GM12874 (cell line): ENCODE measurements around the gene C19orf12.
A peak's percentile ranks its signal among the peaks of the same experiment; 100 is the strongest.

Source experiments
- CTCF ChIP-seq: IDR thresholded peaks from 2 replicates; pipeline ENCODE4 v1.5.1; 2011; ENCODE audit warnings: low read depth, mild to moderate bottlenecking, control low read depth, low read length, moderate library complexity; ENCODE audit not compliant: insufficient read depth

C19orf12 gene

GRCh38 chr19:29672933-29673336, 42.1 kb downstream of the C19orf12 start:
- TF ChIP-seq CTCF: no peak

GRCh38 chr19:29672319-29672932, 42.6 kb downstream of the C19orf12 start:
- no peak for TF ChIP-seq CTCF

- TF ChIP-seq CTCF: peak; percentile 69
Observed at GRCh38 chr19:29671393-29672160, 43.5 kb downstream of the C19orf12 start.

GRCh38 chr19:29670255-29670654, 44.8 kb downstream of the C19orf12 start:
- TF ChIP-seq CTCF: no peak

GRCh38 chr19:29668746-29669609, 46.1 kb downstream of the C19orf12 start:
- peak; percentile 41 for TF ChIP-seq CTCF

GRCh38 chr19:29667901-29668341, 47.1 kb downstream of the C19orf12 start:
- TF ChIP-seq CTCF: peak; percentile 37

GRCh38 chr19:29667387-29667783, 47.7 kb downstream of the C19orf12 start:
- TF ChIP-seq CTCF: no peak
